ENCODE measurements around the gene TMEM52B.
"Not testable (repeated sequence)": the region's sequence is repeated elsewhere in the genome, so short reads cannot be mapped to it uniquely, and the experiment has no call there.

The TMEM52B gene

DNA sequence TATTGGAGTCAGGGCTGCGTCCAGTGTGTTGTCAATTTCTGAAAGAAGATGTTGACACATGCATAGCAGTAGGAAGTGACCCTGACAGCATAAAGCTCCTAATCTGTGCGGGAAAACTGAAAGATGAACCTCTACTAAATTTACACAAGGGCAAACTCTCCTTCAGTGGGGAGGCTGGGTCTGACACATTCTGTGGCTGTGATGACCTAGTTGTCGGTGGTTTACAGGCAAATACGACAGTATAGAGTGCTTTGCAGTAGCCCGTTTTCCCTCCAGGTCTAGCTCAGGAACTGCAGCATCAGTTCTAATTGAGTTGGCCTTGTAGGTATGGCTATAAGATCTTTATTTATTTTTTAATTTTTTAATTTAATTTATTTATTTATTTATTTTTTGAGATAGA, 19.0 kb downstream of the TMEM52B start:
- no peak for TF ChIP-seq ZNF660 (tag by site-specific recombination; IDR thresholded peaks at IDR 0.05)
- H3K9me3 ChIP-seq (ENCODE audit: control insufficient read depth, insufficient read depth, low read depth, low read length): no peaks in the 10 kb centered on the region
- no peaks in the 10 kb centered on the region for H3K4me1 ChIP-seq (ENCODE audit: control insufficient read depth, insufficient read depth, low read length)
- H3K27ac ChIP-seq (ENCODE audit: extremely low read depth, low read depth, low read length): no peak overlapping the region
- ChIA-PET CTCF (no interaction called here), POLR2A (no interaction called here)
- no peak overlapping the region for H3K4me3 ChIP-seq (ENCODE audit: low read depth, low read length)
- H3K36me3 ChIP-seq (ENCODE audit: control insufficient read depth in 2 of 2, insufficient read depth in 1 of 2, low read length in 2 of 2): no peaks in the 10 kb centered on the region

DNA sequence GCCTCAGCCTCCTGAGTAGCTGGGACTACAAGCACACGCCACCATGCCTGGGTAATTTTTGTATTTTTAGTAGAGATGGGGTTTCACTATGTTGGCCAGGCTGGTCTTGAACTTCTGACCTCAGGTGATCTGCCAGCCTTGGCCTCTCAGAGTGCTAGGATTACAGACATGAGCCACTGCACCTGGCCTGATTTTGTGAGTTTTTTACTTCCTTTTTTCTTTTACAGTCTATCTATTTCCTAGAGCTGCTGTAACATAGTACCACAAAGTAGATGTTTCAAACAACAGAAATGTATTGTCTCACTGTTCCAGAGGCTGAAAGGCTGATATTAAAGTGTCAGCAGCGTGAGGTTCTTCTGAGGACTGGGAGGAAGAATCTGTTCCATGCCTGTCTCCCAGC, 25.7 kb downstream of the TMEM52B start:
- CTCF ChIA-PET; H3K4me3 ChIP-seq (ENCODE audit: low read depth, low read length); POLR2A ChIA-PET; H3K9me3 ChIP-seq (ENCODE audit: control insufficient read depth, insufficient read depth, low read depth, low read length); H3K4me1 ChIP-seq (ENCODE audit: control insufficient read depth, insufficient read depth, low read length); H3K36me3 ChIP-seq (ENCODE audit: control insufficient read depth in 2 of 2, insufficient read depth in 1 of 2, low read length in 2 of 2); H3K27ac ChIP-seq (ENCODE audit: extremely low read depth, low read depth, low read length): not testable (repeated sequence)

DNA sequence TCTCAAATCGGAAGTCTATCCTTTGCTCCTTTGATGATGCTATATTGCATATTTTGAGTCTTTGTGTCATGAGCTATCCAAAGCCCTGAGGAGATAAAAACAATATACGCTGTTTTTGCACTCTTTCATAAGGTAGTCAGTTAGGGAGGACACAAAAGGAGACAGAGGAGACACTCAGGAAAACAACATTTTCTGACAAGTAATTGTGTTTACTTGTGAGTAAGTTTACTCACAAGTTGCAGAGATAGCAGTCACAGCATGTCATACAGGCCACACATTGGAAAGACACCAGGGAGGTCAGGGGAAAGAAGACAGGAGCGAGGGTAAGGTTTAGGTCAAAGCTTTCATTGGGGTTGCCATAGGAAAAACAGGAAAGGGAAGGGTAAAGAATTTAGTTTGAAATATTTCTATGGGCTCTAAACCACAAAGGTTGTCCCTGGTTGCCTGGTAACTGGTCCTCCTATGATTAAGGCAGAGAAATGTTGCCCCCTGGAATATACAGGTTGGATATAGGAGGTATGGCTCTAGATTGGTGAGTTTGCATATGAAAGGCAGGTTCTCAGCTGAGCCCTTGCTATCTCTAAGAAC, 26.5 kb downstream of the TMEM52B start:
- Histone ChIP-seq H3K4me3 (ENCODE audit: low read depth, low read length) (no peak overlapping the region), H3K9me3 (ENCODE audit: control insufficient read depth, insufficient read depth, low read depth, low read length) (no peaks in the 10 kb centered on the region), H3K27ac (ENCODE audit: extremely low read depth, low read depth, low read length) (no peak overlapping the region), H3K36me3 (ENCODE audit: control insufficient read depth in 2 of 2, insufficient read depth in 1 of 2, low read length in 2 of 2) (no peaks in the 10 kb centered on the region), H3K4me1 (ENCODE audit: control insufficient read depth, insufficient read depth, low read length) (no peaks in the 10 kb centered on the region)
- TF ChIP-seq, protein P1, sequence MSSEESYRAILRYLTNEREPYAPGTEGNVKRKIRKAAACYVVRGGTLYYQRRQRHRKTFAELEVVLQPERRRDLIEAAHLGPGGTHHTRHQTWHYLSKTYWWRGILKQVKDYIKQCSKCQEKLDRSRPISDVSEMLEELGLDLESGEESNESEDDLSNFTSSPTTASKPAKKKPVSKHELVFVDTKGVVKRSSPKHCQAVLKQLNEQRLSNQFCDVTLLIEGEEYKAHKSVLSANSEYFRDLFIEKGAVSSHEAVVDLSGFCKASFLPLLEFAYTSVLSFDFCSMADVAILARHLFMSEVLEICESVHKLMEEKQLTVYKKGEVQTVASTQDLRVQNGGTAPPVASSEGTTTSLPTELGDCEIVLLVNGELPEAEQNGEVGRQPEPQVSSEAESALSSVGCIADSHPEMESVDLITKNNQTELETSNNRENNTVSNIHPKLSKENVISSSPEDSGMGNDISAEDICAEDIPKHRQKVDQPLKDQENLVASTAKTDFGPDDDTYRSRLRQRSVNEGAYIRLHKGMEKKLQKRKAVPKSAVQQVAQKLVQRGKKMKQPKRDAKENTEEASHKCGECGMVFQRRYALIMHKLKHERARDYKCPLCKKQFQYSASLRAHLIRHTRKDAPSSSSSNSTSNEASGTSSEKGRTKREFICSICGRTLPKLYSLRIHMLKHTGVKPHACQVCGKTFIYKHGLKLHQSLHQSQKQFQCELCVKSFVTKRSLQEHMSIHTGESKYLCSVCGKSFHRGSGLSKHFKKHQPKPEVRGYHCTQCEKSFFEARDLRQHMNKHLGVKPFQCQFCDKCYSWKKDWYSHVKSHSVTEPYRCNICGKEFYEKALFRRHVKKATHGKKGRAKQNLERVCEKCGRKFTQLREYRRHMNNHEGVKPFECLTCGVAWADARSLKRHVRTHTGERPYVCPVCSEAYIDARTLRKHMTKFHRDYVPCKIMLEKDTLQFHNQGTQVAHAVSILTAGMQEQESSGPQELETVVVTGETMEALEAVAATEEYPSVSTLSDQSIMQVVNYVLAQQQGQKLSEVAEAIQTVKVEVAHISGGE (tag by site-specific recombination; conservative IDR thresholded peaks at IDR 0.05; ENCODE audit: low read depth): no peak
- TF ChIP-seq ZNF184 (tag by site-specific recombination; IDR thresholded peaks at IDR 0.05) (no peak), GLIS2 (tag by site-specific recombination; IDR thresholded peaks at IDR 0.05) (no peak)
- ChIA-PET CTCF (no interaction called here), POLR2A (no interaction called here)

DNA sequence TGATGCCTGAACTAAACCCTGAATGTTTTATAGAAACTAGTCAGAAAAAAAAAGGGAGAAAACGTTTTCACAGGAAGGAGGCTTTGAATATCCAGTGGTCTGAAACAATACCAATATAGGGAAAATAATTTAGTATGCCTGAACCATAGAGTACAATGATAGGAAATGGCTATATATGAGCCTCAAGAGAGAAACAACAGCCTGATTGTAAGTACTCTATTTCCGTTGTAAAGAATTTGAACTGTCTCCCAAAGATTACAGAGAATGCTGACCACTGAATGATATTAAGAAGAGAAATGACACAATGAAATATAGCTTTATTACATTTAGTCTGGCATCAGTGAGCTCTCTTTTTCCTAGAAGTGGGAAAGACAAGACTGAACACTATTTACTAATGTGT, 28.3 kb downstream of the TMEM52B start:
- no peak overlapping the region for H3K4me3 ChIP-seq (ENCODE audit: low read depth, low read length)

DNA sequence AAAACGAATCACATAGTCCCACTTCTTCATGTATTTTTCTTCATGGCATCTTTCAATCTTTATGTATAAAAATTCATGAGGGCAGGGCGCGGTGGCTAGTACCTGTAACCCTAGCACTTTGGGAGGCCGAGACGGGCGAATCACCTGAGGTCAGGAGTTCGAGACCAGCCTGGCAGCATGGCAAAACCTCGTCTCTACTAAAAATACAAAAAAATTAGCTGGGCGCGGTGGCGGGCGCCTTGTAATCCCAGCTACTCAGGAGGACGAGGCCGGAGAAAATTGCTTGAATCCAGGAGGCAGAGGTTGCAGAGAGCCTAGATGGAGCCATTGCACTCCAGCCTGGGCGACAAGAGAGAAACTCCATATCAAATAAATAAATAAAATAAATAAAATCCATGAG, 31.4 kb downstream of the TMEM52B start:
- ChIA-PET POLR2A (no interaction called here), CTCF (interaction anchor here (0.6 to 1.5 kb wide), 3 partner anchors 17 to 54 kb away, joined by 3 to 5 read pairs (median 4); no protein-coding TSS in a partner anchor)
- H3K4me1 ChIP-seq (ENCODE audit: control insufficient read depth, insufficient read depth, low read length): peaks cover 6% of the 10 kb centered on the region
- H3K9me3 ChIP-seq (ENCODE audit: control insufficient read depth, insufficient read depth, low read depth, low read length): no peaks in the 10 kb centered on the region
- no peak overlapping the region for H3K27ac ChIP-seq (ENCODE audit: extremely low read depth, low read depth, low read length)
- no peak overlapping the region for H3K4me3 ChIP-seq (ENCODE audit: low read depth, low read length)
- H3K36me3 ChIP-seq (ENCODE audit: control insufficient read depth in 2 of 2, insufficient read depth in 1 of 2, low read length in 2 of 2): no peaks in the 10 kb centered on the region
- TF ChIP-seq ZFP37 (tag by site-specific recombination; IDR thresholded peaks at IDR 0.05): no peak
- no peak for TF ChIP-seq KLF8 (tag by site-specific recombination; IDR thresholded peaks at IDR 0.05)
- TF ChIP-seq, protein P2, sequence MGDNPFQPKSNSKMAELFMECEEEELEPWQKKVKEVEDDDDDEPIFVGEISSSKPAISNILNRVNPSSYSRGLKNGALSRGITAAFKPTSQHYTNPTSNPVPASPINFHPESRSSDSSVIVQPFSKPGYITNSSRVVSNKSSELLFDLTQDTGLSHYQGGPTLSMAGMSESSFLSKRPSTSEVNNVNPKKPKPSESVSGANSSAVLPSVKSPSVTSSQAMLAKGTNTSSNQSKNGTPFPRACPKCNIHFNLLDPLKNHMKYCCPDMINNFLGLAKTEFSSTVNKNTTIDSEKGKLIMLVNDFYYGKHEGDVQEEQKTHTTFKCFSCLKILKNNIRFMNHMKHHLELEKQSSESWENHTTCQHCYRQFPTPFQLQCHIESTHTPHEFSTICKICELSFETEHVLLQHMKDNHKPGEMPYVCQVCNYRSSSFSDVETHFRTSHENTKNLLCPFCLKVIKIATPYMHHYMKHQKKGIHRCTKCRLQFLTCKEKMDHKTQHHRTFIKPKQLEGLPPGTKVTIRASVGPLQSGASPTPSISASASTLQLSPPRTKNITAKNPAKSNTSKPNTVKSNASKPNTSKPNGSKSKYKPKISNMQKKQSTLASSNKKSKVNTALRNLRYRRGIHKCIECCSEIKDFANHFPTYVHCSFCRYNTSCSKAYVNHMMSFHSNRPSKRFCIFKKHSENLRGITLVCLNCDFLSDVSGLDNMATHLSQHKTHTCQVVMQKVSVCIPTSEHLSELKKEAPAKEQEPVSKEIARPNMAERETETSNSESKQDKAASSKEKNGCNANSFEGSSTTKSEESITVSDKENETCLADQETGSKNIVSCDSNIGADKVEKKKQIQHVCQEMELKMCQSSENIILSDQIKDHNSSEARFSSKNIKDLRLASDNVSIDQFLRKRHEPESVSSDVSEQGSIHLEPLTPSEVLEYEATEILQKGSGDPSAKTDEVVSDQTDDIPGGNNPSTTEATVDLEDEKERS (tag by site-specific recombination; IDR thresholded peaks at IDR 0.05): no peak
- no peak for TF ChIP-seq ZNF155 (tag by site-specific recombination; IDR thresholded peaks at IDR 0.05)
- TF ChIP-seq SP7 (tag by site-specific recombination; IDR thresholded peaks at IDR 0.05): no peak
- no peak for TF ChIP-seq ZNF37A (tag by site-specific recombination; IDR thresholded peaks at IDR 0.05)
- no peak for TF ChIP-seq ZNF366 (tag by site-specific recombination; conservative IDR thresholded peaks at IDR 0.05)
- no peak for TF ChIP-seq ZNF114 (tag by site-specific recombination; IDR thresholded peaks at IDR 0.05)
- no peak for TF ChIP-seq ZNF350 (tag by site-specific recombination; IDR thresholded peaks at IDR 0.05)
- no peak for TF ChIP-seq GLI2 (tag by site-specific recombination; IDR thresholded peaks at IDR 0.05; ENCODE audit: borderline replicate concordance, low read depth)
- TF ChIP-seq, protein P3, sequence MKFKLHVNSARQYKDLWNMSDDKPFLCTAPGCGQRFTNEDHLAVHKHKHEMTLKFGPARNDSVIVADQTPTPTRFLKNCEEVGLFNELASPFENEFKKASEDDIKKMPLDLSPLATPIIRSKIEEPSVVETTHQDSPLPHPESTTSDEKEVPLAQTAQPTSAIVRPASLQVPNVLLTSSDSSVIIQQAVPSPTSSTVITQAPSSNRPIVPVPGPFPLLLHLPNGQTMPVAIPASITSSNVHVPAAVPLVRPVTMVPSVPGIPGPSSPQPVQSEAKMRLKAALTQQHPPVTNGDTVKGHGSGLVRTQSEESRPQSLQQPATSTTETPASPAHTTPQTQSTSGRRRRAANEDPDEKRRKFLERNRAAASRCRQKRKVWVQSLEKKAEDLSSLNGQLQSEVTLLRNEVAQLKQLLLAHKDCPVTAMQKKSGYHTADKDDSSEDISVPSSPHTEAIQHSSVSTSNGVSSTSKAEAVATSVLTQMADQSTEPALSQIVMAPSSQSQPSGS (tag by site-specific recombination; IDR thresholded peaks at IDR 0.05; ENCODE audit: low read depth): no peak
- TF ChIP-seq BCL11A (tag by site-specific recombination; IDR thresholded peaks at IDR 0.05; ENCODE audit: low read depth): no peak

More for the DNA sequence above, 28.3 kb downstream of the TMEM52B start:
- Histone ChIP-seq H3K9me3 (ENCODE audit: control insufficient read depth, insufficient read depth, low read depth, low read length) (no peaks in the 10 kb centered on the region), H3K27ac (ENCODE audit: extremely low read depth, low read depth, low read length) (no peak overlapping the region), H3K36me3 (ENCODE audit: control insufficient read depth in 2 of 2, insufficient read depth in 1 of 2, low read length in 2 of 2) (no peaks in the 10 kb centered on the region), H3K4me1 (ENCODE audit: control insufficient read depth, insufficient read depth, low read length) (no peaks in the 10 kb centered on the region)
- POLR2A ChIA-PET: no interaction called here
- no peak for TF ChIP-seq ZBTB17 (tag by site-specific recombination; IDR thresholded peaks at IDR 0.05)
- no peak for TF ChIP-seq ZNF626 (tag by site-specific recombination; IDR thresholded peaks at IDR 0.05)
- no peak for TF ChIP-seq ZNF391 (tag by site-specific recombination; IDR thresholded peaks at IDR 0.05; ENCODE audit: borderline replicate concordance, low read depth)
- no peak for TF ChIP-seq ZNF571 (tag by site-specific recombination; IDR thresholded peaks at IDR 0.05)
- CTCF ChIA-PET: interaction anchor here (0.6 kb wide), 1 partner anchor 17 kb away, joined by 3 read pairs; no protein-coding TSS in a partner anchor

Data from HEK293 (cell line).